Middle frontal gyrus (tissue), 1 donor: ENCODE results near the gene PCYT2.
A peak's percentile ranks its signal among the peaks of the same experiment; 100 is the strongest.

Experiments used
- DNase-seq: peaks from one replicate; pipeline ENCODE4 v3.0.0-alpha.2; 2015; ENCODE audit warnings: low spot score; ENCODE audit errors: extremely low spot score

The PCYT2 gene

DNA sequence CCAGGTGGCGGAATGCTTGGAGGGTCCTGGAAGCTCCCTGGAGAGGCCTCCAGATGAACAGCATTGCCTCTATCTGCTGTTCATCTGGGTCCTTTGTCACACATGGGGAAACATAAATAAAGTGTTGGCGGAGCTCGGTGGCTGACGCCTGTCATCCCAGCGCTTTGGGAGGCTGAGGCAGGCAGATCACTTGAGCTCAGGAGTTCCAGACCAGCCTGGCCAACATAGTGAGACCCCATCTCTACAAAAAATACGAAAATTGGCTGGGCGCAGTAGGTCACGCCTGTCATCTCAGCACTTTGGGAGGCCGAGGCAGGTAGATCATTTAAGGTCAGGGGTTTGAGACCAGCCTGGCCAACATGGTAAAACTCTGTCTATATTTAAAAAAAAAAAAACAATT is 33.7 kb upstream of the PCYT2 start:
- no peak for DNase-seq

- DNase-seq, result no peak
Measured at GRCh38 chr17:81942167-81942553, 31.0 kb upstream of the PCYT2 start.

DNA sequence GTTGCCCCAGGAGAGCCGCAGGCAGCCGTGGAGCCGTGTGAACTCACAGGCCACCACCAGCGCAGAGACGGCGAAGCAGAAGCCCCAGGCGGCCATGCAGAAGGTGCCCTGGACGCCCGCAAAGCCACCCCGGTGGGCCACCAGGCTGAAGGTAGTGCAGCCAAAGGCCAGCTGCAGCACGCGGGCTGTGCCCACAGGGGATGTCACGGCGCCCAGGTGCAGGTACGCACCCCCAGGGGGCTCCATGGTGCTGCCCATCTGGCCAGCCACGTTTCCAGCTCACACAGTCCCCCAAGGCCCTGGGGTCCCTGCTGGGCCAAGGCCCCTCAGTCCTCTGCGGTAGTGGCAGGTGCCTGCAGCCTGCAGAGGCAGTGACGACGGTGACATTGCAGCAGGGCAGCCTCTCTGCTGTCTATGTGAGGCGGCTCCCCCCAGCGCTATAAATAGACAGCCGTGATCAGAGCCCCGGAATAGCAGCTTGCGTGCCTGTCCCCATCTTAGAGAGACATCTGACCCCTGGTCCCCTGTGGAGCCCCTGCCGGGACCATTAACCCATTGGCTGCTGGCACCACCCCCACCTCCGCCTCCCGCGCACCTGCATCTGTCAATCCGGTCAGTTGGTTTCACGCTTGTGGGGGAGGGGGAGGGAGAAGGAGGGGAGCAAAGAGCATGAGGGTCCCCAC is 30.4 kb upstream of the PCYT2 start:
- no peak for DNase-seq

DNA sequence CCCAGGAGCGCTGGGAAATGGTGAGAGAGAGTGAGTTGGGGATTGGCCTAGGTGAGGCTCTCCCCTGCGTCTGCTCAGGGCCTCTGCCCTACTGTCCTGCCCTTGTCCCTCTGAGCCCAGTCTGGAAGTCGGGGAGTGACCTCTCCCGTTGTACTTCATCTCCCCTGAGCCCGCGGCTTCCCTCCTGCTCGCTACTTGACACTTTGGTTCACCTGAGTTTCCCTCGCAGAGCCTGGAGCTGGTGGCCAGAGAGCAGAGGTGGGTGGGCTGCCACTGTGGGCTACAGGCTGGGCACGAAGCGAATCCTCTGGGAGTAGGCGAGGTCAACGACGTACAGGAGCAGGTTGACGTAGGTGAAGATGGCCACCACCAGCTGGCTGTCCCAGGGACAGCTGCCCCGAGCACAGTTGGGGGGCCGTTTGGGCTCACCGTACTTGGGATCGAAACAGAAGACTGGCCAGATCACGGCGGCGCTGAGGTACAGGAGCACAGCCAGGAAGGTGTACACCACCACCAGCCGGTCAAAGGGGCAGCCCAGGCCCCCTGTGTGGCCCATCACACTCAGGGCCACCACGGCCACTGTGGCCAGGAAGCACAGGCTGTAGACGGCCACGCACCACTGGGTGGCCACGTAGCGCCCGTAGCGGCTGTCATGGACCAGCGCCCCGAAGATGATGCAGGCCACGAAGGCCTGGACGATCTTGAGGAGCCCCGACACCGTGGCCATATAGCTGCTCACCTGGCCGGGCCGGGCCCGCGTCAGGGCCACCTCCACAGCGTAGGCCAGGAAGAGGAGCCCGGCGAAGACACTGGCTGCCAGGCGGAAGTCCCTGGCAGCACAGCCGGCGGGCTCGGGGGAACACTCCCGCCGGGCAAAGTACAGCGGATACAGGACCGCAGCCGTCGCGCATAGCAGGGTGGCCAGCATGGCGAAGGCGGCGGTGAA is 29.6 kb upstream of the PCYT2 start:
- DNase-seq, result no peak

- DNase-seq, result peak; percentile 67
Measured at GRCh38 chr17:81939881-81940385, 28.7 kb upstream of the PCYT2 start.

DNA sequence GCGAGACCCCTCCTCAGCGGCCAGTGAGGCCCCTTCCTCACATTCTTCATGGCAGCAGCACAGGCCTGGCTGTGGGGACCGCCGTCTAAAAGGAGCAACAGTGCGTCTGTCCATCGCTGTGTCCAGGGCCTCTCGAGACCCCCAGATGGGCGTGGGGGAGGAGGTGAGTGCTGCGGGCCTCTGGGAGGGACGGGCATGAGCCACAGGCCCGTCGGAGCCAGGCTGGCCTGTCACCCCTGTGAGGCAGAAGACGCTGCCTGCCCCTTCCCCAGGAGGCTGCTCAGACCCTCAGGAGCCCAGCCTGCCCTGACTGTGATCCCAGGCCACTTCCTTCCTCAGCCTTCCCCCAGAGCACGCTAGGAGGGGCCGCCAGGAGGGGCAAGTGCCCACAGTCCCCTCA is 28.0 kb upstream of the PCYT2 start:
- DNase-seq, result no peak

- no peak for DNase-seq
Measured at GRCh38 chr17:81935709-81936084, 24.5 kb upstream of the PCYT2 start.

GRCh38 chr17:81934850-81935708 is 23.9 kb upstream of the PCYT2 start:
- DNase-seq, result no peak

DNA sequence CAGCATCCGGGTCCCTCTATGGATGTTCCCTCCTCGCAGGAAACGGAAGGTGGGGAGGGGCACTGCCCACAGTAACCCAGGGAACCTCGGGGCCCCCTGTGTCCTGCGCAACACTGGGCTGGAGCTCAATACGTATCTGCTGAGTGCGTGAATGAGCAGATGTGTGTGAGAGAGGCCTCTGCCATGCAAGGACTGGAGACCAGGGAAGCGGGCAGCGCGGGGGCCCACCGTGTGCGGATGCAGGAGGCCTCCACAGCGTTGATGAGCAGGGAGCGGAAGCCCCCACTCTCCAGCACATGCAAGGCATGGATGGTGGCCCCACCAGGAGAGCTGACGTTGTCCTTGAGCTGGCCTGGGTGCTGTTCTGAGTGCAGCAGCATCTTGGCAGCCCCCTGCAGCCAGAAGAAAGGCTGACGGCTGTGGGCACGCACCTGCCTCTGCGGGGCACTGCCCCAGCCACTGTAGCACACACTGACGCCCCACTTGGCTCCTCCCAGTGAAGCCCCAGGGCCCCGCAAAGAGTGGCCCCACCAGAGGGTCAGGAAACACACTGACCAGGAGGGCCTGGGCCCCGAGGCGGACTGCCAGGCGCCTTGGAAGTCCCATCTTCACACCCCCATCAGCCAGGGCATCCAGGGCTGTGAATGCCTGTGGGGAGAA is 23.0 kb upstream of the PCYT2 start:
- DNase-seq, result no peak

- no peak for DNase-seq
Measured at GRCh38 chr17:81933178-81933699, 22.0 kb upstream of the PCYT2 start.

GRCh38 chr17:81932333-81932983 is 21.3 kb upstream of the PCYT2 start:
- DNase-seq, result no peak

- no peak for DNase-seq
Measured at GRCh38 chr17:81931557-81932332, 20.5 kb upstream of the PCYT2 start.

- DNase-seq, result no peak
Measured at GRCh38 chr17:81931189-81931556, 20.0 kb upstream of the PCYT2 start.

DNA sequence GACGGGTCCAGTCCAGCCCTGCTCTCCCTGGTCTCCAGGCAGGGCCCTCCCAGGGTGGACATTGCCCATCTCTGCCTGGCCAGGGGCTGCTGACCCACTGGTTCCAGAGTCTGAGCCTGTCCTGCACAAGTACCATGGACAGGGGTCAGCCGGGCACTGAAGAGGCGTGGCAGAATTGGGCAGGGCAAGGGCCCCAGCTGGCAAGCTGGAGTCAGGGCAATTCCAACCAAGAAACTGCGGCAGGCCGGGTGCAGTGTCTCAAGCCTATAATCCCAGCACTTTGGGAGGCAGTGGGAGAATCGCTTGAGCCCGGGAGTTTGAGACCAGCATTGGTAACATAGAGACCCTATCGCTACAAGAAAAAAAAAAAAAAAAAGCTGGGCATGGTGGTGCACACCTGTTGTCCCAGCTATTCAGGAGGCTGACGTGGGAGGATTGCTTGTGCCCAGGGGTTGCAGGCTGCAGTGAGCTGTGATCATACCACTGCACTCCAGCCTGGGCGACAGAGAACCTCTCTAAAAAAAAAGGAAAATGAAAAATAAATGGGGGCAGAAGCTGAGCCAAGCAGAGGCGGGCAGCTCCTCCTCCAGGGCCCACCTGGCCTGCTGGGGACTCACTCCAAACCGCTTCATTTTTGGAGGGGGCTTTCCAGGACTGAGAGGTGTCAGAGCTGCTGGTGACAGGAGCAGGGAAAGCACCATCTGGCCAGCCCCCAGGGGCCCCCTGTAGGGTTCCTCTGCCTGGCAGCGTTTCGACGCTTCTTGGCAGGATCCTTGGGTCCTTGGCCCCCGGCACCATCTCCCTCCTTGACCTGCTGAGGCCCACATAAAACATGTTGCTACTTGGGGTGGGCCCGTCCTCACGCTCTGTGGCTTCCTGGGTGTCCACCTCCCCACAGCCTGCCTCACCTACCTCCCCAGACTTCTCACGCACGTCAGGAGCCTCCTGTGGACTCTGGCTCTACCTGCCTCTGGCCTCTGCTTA is 19.2 kb upstream of the PCYT2 start:
- no peak for DNase-seq

DNA sequence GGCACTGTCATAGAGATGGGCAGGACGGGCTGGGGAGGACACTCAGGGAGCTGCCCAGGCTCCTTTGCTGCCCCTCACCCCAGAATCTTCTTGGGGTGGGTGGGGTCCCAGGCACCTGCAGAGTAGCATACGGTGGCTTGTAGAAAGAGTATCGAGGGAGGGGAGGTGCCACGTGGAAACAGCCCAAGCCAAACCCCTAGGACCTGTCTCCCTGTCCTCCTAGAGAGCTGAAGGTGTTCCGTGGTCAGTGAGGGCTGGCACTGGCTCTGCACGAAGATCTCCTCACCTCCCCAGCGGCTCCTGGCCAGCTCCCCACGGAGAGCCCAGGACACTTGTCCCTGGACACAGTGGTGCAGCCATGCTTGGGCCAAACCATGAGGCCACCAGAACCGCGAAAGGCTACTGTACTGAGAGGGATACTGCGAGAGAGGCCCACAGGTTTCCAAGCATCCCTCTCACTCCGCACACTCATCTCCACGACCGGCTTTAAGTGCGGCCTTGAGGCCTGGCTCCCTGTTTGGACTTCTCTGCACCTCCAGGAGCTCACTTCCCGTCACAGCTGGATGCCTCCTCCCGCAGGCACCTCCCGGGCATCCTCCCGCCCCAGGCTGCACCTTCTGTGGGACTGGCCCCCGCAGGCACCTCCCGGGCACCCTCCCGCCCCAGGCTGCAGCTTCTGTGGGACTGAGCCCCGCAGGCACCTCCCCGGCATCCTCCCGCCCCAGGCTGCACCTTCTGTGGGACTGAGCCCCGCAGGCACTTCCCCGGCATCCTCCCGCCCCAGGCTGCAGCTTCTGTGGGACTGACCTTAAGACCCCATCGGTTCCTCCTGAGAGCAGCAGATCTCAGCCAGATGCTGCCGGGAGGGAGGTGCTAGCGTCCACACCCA is 18.3 kb upstream of the PCYT2 start:
- DNase-seq, result no peak

GRCh38 chr17:81928544-81929252 is 17.5 kb upstream of the PCYT2 start:
- DNase-seq, result no peak
